B cell (primary cell): ENCODE measurements around the gene RWDD2A.

ENCODE experiments used
- CTCF ChIP-seq: fragments of 200-600 bp; IDR thresholded peaks from one replicate; pipeline ENCODE4 v1.8.0; 2022; ENCODE audit warnings: antibody characterized with exemption, mild to moderate bottlenecking
- EZH2 ChIP-seq: IDR thresholded peaks from 2 replicates; pipeline ENCODE4 v1.6.1; 2012; ENCODE audit warnings: borderline replicate concordance, low read depth, mild to moderate bottlenecking, moderate library complexity, low read length; ENCODE audit not compliant: insufficient read depth, poor library complexity, severe bottlenecking

GRCh38 chr6:83185096-83185495 lies 8.1 kb upstream of the RWDD2A start:
- TF ChIP-seq CTCF (no peak), EZH2 (no peak)
